Measurements from ENCODE around the gene CLCNKA.
"Not testable (repeated sequence)": the region's sequence is repeated elsewhere in the genome, so short reads cannot be mapped to it uniquely, and the experiment has no call there.

Gene CLCNKA

GRCh38 chr1:15997637-15998280, 24.1 kb upstream of the CLCNKA start:
- no peak for DNase-seq (ENCODE audit: low read depth)

- DNase-seq (ENCODE audit: low read depth): no peak
These were observed 22.9 kb upstream of the CLCNKA start for GRCh38 chr1:15998929-15999328.

GRCh38 chr1:16001274-16001673, 20.6 kb upstream of the CLCNKA start:
- not testable (repeated sequence) for DNase-seq (ENCODE audit: low read depth)

- no peak for DNase-seq (ENCODE audit: low read depth)
These were observed 16.2 kb upstream of the CLCNKA start for GRCh38 chr1:16005597-16005996.

GRCh38 chr1:16006010-16006409, 15.8 kb upstream of the CLCNKA start:
- DNase-seq (ENCODE audit: low read depth): no peak

- DNase-seq (ENCODE audit: low read depth): no peak
These were observed 15.0 kb upstream of the CLCNKA start for GRCh38 chr1:16006552-16007485.

GRCh38 chr1:16007671-16008341, 14.0 kb upstream of the CLCNKA start:
- DNase-seq (ENCODE audit: low read depth): no peak

GRCh38 chr1:16009030-16009460, 12.8 kb upstream of the CLCNKA start:
- DNase-seq (ENCODE audit: low read depth): peak; percentile 63

GRCh38 chr1:16009678-16010077, 12.2 kb upstream of the CLCNKA start:
- no peak for DNase-seq (ENCODE audit: low read depth)

GRCh38 chr1:16010837-16011236, 11.0 kb upstream of the CLCNKA start:
- no peak for DNase-seq (ENCODE audit: low read depth)

GRCh38 chr1:16011936-16012589, 9.8 kb upstream of the CLCNKA start:
- no peak for DNase-seq (ENCODE audit: low read depth)

GRCh38 chr1:16012590-16013219, 9.1 kb upstream of the CLCNKA start:
- peak; percentile 13 for DNase-seq (ENCODE audit: low read depth)

- DNase-seq (ENCODE audit: low read depth): peak; percentile 36
These were observed 8.5 kb upstream of the CLCNKA start for GRCh38 chr1:16013220-16013907.

- no peak for DNase-seq (ENCODE audit: low read depth)
These were observed 8.0 kb upstream of the CLCNKA start for GRCh38 chr1:16013908-16014258.

GRCh38 chr1:16014509-16015482, 7.0 kb upstream of the CLCNKA start:
- no peak for DNase-seq (ENCODE audit: low read depth)

- no peak for DNase-seq (ENCODE audit: low read depth)
These were observed 6.3 kb upstream of the CLCNKA start for GRCh38 chr1:16015491-16015890.

GRCh38 chr1:16015960-16016901, 5.6 kb upstream of the CLCNKA start:
- DNase-seq (ENCODE audit: low read depth): no peak

GRCh38 chr1:16017076-16017460, 4.8 kb upstream of the CLCNKA start:
- DNase-seq (ENCODE audit: low read depth): no peak
